Breast epithelium (tissue), 3 donors: Measurements from ENCODE around the gene PEF1.

ENCODE experiments used
- CTCF ChIP-seq, 3 donors: fragments of 450-650 bp; IDR thresholded peaks; one replicate each; pipeline ENCODE4 v1.5.1; 2016 to 2017; ENCODE audit warnings: antibody characterized with exemption in 3 of 3, mild to moderate bottlenecking in 3 of 3, moderate library complexity in 3 of 3
- POLR2AphosphoS5 ChIP-seq, 3 donors: sonication (generic); formaldehyde crosslinking; IDR thresholded peaks; one replicate each; pipeline ENCODE4 v1.6.1; 2017; ENCODE audit warnings: antibody characterized with exemption in 3 of 3

- TF ChIP-seq CTCF (IDR thresholded peaks at IDR 0.05) (no peak), POLR2AphosphoS5 (IDR thresholded peaks at IDR 0.05) (no peak)
These were observed 21.3 kb downstream of the PEF1 start for GRCh38 chr1:31623365-31623764.
